ENCODE measurements around the gene TRIO.

The TRIO gene

GRCh38 chr5:14415024-14415697 is 272.0 kb downstream of the TRIO start:
- TF ChIP-seq CTCF (IDR thresholded peaks at IDR 0.05) = no peak
- Histone ChIP-seq H3K27ac (no peak overlapping the region), H3K4me3 (ENCODE audit: low read depth, low read length) (no peak overlapping the region), H3K4me2 (ENCODE audit: low read length) (no peak overlapping the region), H3K27me3 (ENCODE audit: control insufficient read depth, insufficient read depth, low read length) (no peaks in the 10 kb centered on the region), H3K4me1 (peaks cover 3% of the 10 kb centered on the region), H3K9ac (no peak overlapping the region), H3K36me3 (ENCODE audit: control insufficient read depth, insufficient read depth, low read length) (no peaks in the 10 kb centered on the region), H2AFZ (no peak overlapping the region), H3K9me3 (ENCODE audit: control insufficient read depth, low read length) (no peaks in the 10 kb centered on the region), H3K79me2 (no peaks in the 10 kb centered on the region)

- no peak overlapping the region for H3K27ac ChIP-seq
- H3K36me3 ChIP-seq (ENCODE audit: control insufficient read depth, insufficient read depth, low read length) = no peaks in the 10 kb centered on the region
These were observed 272.5 kb downstream of the TRIO start for GRCh38 chr5:14415698-14416074.

GRCh38 chr5:14416621-14417275 is 273.6 kb downstream of the TRIO start:
- H3K9ac ChIP-seq = no peak overlapping the region
- no peaks in the 10 kb centered on the region for H3K36me3 ChIP-seq (ENCODE audit: control insufficient read depth, insufficient read depth, low read length)
- no peak overlapping the region for H3K27ac ChIP-seq
- H3K4me1 ChIP-seq = no peaks in the 10 kb centered on the region
- H3K4me3 ChIP-seq (ENCODE audit: low read depth, low read length) = no peak overlapping the region
- H2AFZ ChIP-seq = no peak overlapping the region
- no peaks in the 10 kb centered on the region for H3K79me2 ChIP-seq
- TF ChIP-seq CTCF (IDR thresholded peaks at IDR 0.05) = no peak
- H3K9me3 ChIP-seq (ENCODE audit: control insufficient read depth, low read length) = no peaks in the 10 kb centered on the region
- no peaks in the 10 kb centered on the region for H3K27me3 ChIP-seq (ENCODE audit: control insufficient read depth, insufficient read depth, low read length)
- no peak overlapping the region for H3K4me2 ChIP-seq (ENCODE audit: low read length)

More at GRCh38 chr5:14415698-14416074, 272.5 kb downstream of the TRIO start:
- Histone ChIP-seq H2AFZ (no peak overlapping the region), H3K9me3 (ENCODE audit: control insufficient read depth, low read length) (no peaks in the 10 kb centered on the region), H3K4me3 (ENCODE audit: low read depth, low read length) (no peak overlapping the region), H3K9ac (no peak overlapping the region), H3K4me2 (ENCODE audit: low read length) (no peak overlapping the region), H3K27me3 (ENCODE audit: control insufficient read depth, insufficient read depth, low read length) (no peaks in the 10 kb centered on the region), H3K4me1 (peaks cover 2% of the 10 kb centered on the region), H3K79me2 (no peaks in the 10 kb centered on the region)
- no peak for TF ChIP-seq CTCF (IDR thresholded peaks at IDR 0.05)

GRCh38 chr5:14417276-14417730 is 274.2 kb downstream of the TRIO start:
- no peak for TF ChIP-seq CTCF (IDR thresholded peaks at IDR 0.05)
- Histone ChIP-seq H3K9me3 (ENCODE audit: control insufficient read depth, low read length) (no peaks in the 10 kb centered on the region), H3K36me3 (ENCODE audit: control insufficient read depth, insufficient read depth, low read length) (no peaks in the 10 kb centered on the region), H3K27me3 (ENCODE audit: control insufficient read depth, insufficient read depth, low read length) (no peaks in the 10 kb centered on the region), H3K9ac (no peak overlapping the region), H3K79me2 (no peaks in the 10 kb centered on the region), H2AFZ (no peak overlapping the region), H3K4me2 (ENCODE audit: low read length) (no peak overlapping the region), H3K27ac (no peak overlapping the region), H3K4me1 (no peaks in the 10 kb centered on the region), H3K4me3 (ENCODE audit: low read depth, low read length) (no peak overlapping the region)
